Ramos (cell line): ENCODE results near the gene RMRP.
"Not testable (repeated sequence)": the region's sequence is repeated elsewhere in the genome, so short reads cannot be mapped to it uniquely, and the experiment has no call there.

Experiments
- in situ Hi-C: fragments of 300-500 bp; cut with MboI; formaldehyde crosslinking; loops from one replicate; pipeline ENCODE4 v1.14.3; 2022; ENCODE audit warnings: low sequenced_read_pairs; ENCODE audit not compliant: unreplicated experiment

Gene RMRP

GRCh38 chr9:35649431-35650340, 8.1 kb downstream of the RMRP start:
- in situ Hi-C loops, result loop anchor here (10.0 kb wide), 1 partner anchor 45 kb away; the partner anchor contains the start of gene TESK1

GRCh38 chr9:35646533-35647265, 11.1 kb downstream of the RMRP start:
- in situ Hi-C loops, result no loop called here

GRCh38 chr9:35646153-35646532, 11.7 kb downstream of the RMRP start:
- in situ Hi-C loops, result no loop called here

- in situ Hi-C loops, result not testable (repeated sequence)
These were observed 12.1 kb downstream of the RMRP start for GRCh38 chr9:35645736-35646135.

- in situ Hi-C loops, result no loop called here
These were observed 14.8 kb downstream of the RMRP start for GRCh38 chr9:35643046-35643445.

GRCh38 chr9:35641478-35641877, 16.3 kb downstream of the RMRP start:
- in situ Hi-C loops, result not testable (repeated sequence)

GRCh38 chr9:35640431-35640830, 17.4 kb downstream of the RMRP start:
- in situ Hi-C loops, result not testable (repeated sequence)

- in situ Hi-C loops, result no loop called here
These were observed 18.2 kb downstream of the RMRP start for GRCh38 chr9:35639631-35640030.

GRCh38 chr9:35639225-35639624, 18.6 kb downstream of the RMRP start:
- in situ Hi-C loops, result not testable (repeated sequence)

- in situ Hi-C loops, result not testable (repeated sequence)
These were observed 19.1 kb downstream of the RMRP start for GRCh38 chr9:35638751-35639150.

GRCh38 chr9:35637427-35637955, 20.3 kb downstream of the RMRP start:
- in situ Hi-C loops, result not testable (repeated sequence)

GRCh38 chr9:35636877-35637246, 21.0 kb downstream of the RMRP start:
- in situ Hi-C loops, result not testable (repeated sequence)

GRCh38 chr9:35636135-35636876, 21.5 kb downstream of the RMRP start:
- in situ Hi-C loops, result no loop called here

GRCh38 chr9:35635730-35636129, 22.1 kb downstream of the RMRP start:
- in situ Hi-C loops, result no loop called here

GRCh38 chr9:35629597-35629996, 28.2 kb downstream of the RMRP start:
- in situ Hi-C loops, result no loop called here

GRCh38 chr9:35628389-35628991, 29.3 kb downstream of the RMRP start:
- in situ Hi-C loops, result no loop called here

- in situ Hi-C loops, result no loop called here
These were observed 30.2 kb downstream of the RMRP start for GRCh38 chr9:35627575-35627974.

GRCh38 chr9:35619800-35620158, 38.0 kb downstream of the RMRP start:
- in situ Hi-C loops, result no loop called here

- in situ Hi-C loops, result no loop called here
These were observed 38.7 kb downstream of the RMRP start for GRCh38 chr9:35618854-35619799.
